Measurements from ENCODE around the gene ATP1A1.
A peak's percentile ranks its signal among the peaks of the same experiment; 100 is the strongest.

Gene ATP1A1

GRCh38 chr1:116370181-116370580 lies 2.9 kb upstream of the ATP1A1 start:
- no peak for DNase-seq (ENCODE audit: low read depth in 2 of 3, low spot score in 1 of 3)

DNA sequence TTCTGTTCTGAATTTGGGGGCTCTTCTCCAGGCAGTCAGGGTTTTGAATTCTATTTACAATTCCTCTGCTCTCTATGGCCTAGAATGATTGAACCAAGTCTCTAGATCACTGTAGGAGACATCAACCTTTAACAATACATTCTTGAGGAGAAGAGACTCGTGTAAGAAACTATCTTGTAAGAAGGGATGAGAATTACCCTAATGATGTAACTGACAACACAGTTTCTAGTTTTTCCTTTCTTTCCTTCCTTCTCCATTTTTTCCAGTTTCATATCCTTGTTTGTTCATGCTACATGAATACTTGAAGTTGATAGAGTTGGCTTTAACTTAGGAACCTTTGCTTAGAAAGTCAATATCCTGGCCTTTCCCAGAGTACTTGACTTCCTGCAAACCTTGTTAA lies 1.3 kb upstream of the ATP1A1 start:
- DNase-seq (ENCODE audit: low read depth in 2 of 3, low spot score in 1 of 3) = no peak

- DNase-seq (ENCODE audit: low read depth in 2 of 3, low spot score in 1 of 3) = no peak
Measured at GRCh38 chr1:116372191-116372590, 853 bp upstream of the ATP1A1 start.

DNA sequence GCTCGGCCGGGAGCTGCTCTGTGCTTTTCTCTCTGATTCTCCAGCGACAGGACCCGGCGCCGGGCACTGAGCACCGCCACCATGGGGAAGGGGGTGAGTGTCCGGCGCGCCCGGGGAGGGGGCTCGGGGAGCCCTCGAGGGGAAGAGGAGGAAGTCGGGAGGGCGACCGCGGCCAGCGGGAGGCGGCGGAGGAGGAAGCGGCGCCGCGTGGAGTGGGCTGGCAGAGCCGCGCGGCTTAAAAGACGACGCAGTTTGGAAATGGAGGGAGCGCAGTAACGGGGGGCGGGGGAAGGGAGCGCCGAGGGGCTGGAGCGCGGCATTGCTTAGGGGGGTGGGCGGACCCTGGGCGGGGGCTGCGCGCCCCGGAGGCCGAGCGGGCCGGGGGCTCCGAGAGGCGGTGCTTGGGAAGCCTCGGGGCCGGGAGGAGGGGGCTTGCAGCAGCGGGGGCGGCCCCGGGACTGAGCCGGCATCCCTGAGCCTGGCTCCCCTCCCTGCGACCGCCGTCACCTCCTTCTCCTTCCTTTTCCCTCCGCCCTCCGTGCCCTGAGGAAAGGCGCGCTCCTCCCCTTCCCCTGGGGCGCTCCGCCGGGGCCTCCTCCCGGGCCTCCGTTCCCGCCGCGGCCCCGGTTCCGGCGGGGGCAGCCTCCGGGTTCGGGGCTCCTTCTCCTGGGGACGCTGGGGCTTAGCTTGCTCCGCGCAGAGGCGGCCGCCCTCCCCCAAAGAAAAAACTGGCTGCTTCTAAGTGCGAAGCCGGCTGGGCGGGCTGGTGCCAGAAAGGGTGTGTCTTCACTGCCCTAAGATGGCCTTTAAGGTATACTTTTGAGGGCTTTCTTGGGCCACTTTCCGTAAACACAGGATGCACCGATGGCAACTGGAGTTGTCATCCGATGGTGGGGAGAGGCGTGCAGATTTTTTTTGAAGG lies 648 bp downstream of the ATP1A1 start:
- peak; percentile 25 to 51 (median 25) for DNase-seq (ENCODE audit: low read depth in 2 of 3, low spot score in 1 of 3)

DNA sequence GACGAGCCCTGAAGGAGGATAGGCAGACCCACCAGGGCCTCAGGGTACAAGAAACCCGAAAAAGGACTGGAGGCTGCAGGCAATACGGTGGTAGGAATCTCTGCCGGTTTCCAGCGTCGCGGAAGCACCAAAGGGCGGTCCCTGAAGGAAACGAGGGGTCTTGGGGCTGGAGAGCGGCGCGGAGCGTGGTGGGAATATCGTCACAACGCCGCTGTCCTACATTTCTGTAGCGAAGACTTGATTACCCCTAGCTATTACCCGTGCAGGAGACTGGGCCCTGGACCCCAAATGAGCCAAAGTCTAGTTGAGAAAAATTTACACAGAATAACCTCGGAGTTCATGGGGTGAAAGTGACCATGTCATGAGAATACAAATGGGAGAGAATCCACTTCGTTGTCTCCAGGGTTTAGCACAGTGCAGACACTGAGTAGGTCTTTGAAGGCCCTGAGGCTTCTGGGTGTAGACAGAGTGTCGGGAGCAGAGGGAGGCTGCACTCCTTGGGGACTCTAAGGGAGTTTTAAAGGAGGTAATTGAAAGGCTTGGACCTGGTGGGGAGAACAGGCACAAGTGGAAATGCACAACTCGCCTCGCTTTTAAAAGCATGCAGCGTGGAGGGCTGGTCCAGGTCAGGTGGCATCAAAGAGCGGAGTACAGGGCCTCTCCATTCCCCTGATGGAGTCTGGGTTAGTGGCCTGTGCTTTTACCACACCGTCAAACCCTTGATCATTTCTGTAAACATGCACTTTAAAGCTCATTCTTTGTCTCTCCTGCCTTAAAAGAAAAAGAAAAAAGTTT lies 1.5 kb downstream of the ATP1A1 start:
- no peak for DNase-seq (ENCODE audit: low read depth in 2 of 3, low spot score in 1 of 3)

DNA sequence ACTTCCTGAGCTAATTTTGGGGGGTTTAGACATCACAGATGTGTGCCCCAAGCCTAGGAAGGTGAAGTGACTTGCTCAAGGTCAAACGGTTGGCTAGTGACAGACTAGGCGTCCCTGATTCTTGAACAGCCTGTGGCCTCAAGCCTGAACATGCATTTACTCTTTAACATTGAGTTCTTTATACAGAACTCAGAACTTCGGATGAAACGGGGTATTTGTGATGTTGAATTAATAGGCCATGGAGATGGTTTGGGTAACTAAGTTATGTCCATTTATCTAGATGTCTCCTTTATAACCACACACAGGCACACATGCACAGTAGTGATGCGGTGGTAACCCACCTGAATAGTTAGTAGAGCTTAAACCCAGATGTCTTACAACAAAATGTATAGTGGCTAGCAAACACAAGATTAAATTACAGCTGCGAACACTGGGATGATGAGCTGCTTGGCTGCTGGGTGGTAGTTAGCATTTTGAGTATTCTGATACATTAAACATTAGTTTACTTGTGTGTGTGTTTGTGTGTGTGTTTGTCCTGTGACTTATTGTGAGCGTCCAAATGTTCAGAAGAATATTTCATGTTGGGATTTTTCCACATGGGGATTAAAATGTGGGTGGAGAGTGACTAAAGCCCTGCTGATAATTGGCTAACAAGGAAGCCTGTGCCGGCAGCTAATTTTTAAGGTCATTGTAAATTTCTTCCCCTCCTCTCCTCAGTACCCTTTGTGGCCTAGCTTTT lies 2.3 kb downstream of the ATP1A1 start:
- DNase-seq (ENCODE audit: low read depth in 2 of 3, low spot score in 1 of 3) = no peak

DNA sequence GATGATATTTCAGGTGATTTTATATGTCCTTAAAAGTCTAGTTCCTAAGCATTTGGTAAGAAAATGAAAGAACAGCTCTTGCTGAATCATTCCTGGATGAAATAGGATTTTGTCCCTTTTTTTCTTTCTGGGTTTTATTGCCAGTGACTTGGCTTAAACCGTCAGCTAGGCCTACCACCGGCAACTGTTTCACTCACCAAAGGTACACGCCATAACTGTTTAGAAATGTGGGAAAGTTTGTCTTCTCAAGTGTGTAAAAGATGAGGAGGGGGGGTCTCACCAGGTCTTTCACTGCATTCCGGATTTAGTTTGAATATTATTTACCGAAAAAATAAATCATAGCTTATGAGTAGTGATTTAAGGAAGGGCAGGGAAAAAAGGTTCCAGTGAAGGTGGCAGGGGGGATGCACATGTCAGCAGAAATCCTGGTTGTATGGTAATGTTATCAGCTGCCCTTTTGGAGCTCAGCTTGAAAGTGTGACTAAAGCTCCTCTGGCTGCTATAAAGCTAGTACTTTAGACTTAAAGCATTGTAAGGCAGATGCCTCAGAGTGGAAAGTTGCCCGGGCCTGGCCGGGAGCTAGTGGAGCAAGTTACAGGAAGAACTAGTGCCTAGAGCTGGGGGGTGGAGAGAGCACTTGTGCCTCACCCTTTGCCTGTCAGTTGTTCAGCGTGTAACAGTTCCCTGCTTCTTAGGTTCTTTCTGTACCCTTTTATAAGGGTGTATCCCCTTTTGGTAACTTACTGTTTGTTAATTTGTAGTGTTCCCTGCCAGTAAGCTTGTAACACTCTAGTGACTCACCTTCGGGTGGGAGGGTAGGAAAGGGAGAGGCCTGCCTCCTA lies 3.1 kb downstream of the ATP1A1 start:
- peak; percentile 43 to 45 (median 44) for DNase-seq (ENCODE audit: low read depth in 2 of 3, low spot score in 1 of 3)

GRCh38 chr1:116376729-116377086 lies 3.7 kb downstream of the ATP1A1 start:
- no peak for DNase-seq (ENCODE audit: low read depth in 2 of 3, low spot score in 1 of 3)

GRCh38 chr1:116377541-116378529 lies 4.8 kb downstream of the ATP1A1 start:
- DNase-seq (ENCODE audit: low read depth in 2 of 3, low spot score in 1 of 3) = peak in 2 of 3 donors; percentile 14 to 15

DNA sequence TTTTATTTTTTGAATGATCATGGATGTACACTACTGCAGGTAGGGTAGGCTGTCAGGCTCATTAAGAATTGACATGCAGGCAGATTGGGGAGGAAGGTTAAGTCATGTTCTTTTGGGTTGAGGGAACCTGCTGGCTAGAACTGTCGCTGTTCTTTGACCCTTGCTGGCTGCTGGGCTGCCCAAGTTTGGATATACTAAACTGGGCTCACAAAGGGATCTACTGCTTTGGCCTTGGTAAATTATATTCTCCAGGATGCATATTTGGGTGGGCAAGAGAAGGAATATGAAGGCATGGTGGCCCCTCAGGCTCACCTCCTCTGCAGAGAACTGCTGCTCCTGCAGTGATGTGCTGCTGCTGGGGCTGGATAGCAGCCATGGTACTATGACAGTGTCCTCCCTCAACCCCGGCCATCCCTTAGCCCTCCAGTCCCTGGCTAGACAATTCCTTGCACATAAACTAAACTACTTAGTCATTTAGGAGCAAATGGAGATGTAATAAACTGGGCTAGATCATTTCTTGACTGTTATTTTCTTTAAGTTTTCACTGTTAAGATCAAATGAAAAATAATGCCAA lies 6.1 kb downstream of the ATP1A1 start:
- no peak for DNase-seq (ENCODE audit: low read depth in 2 of 3, low spot score in 1 of 3)

- DNase-seq (ENCODE audit: low read depth in 2 of 3, low spot score in 1 of 3) = no peak
Measured at GRCh38 chr1:116379674-116380498, 6.8 kb downstream of the ATP1A1 start.

GRCh38 chr1:116380499-116381242 lies 7.6 kb downstream of the ATP1A1 start:
- no peak for DNase-seq (ENCODE audit: low read depth in 2 of 3, low spot score in 1 of 3)

DNA sequence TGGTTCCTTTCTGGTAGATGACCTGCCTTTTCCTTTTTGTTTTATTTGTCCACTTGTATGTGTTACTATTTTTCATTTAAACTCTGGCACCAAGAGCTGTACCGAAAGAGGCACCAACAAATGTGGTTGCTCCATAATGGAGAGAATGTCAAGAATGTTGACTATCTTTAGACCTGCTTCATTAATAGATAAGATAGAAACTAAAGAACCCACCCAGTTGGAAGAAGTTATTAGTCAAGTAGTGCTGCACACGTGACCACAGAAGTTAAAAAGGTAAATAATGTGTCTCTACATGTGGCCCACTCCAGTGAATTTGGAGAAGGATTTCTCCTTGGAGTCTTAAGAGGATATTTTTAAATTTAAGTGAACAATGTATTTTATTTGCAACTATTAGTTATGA lies 9.3 kb downstream of the ATP1A1 start:
- DNase-seq (ENCODE audit: low read depth in 2 of 3, low spot score in 1 of 3) = no peak

- no peak for DNase-seq (ENCODE audit: low read depth in 2 of 3, low spot score in 1 of 3)
Measured at GRCh38 chr1:116382857-116383483, 9.9 kb downstream of the ATP1A1 start.

- no peak for DNase-seq (ENCODE audit: low read depth in 2 of 3, low spot score in 1 of 3)
Measured at GRCh38 chr1:116386042-116386441, 13.0 kb downstream of the ATP1A1 start.

DNA sequence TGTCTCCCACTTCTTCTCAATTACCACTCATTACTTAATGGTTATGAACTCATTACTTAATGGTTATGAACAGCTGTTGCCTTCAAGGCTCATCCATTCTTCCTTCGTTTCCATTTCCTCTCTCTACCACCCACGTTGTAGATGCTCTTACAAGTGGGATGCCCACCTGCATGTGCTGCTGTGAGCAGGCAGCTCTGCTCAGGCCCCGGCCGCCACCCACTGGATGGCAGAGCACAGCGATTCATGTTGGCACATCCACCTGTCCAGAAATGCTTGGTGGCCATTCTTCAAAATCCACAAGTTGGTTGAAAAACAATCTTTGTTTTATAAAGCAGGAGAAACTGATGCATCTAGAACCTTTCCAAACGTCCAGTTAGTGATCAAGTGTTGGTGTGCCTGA lies 14.5 kb downstream of the ATP1A1 start:
- DNase-seq (ENCODE audit: low read depth in 2 of 3, low spot score in 1 of 3) = no peak

- no peak for DNase-seq (ENCODE audit: low read depth in 2 of 3, low spot score in 1 of 3)
Measured at GRCh38 chr1:116388122-116388521, 15.1 kb downstream of the ATP1A1 start.
